OCI-LY7 (cell line): ENCODE measurements around the gene ADAM15.

Experiments used
- CTCF ChIP-seq: fragments of 200-600 bp; sonication (generic); conservative IDR thresholded peaks from 2 replicates; pipeline ENCODE4 v1.5.1; 2014; ENCODE audit warnings: mild to moderate bottlenecking, antibody characterized with exemption, low read length, moderate library complexity, mixed read lengths
- EZH2phosphoT487 ChIP-seq: fragments of 200-600 bp; sonication (generic); IDR thresholded peaks from 2 replicates; pipeline ENCODE4 v1.6.1; 2018; ENCODE audit warnings: low read depth, borderline replicate concordance, mild to moderate bottlenecking, mixed run types, antibody characterized with exemption, low read length, moderate library complexity, mixed read lengths

GRCh38 chr1:155011004-155011416 lies 40.1 kb upstream of the ADAM15 start:
- no peak for TF ChIP-seq CTCF
- TF ChIP-seq EZH2phosphoT487 = no peak
